ENCODE data around the gene NCKAP5L.
A peak's percentile ranks its signal among the peaks of the same experiment; 100 is the strongest.
"Not testable (repeated sequence)": the region's sequence is repeated elsewhere in the genome, so short reads cannot be mapped to it uniquely, and the experiment has no call there.

Gene NCKAP5L

GRCh38 chr12:49863946-49864797, 36.0 kb upstream of the NCKAP5L start:
- DNase-seq: no peak

DNA sequence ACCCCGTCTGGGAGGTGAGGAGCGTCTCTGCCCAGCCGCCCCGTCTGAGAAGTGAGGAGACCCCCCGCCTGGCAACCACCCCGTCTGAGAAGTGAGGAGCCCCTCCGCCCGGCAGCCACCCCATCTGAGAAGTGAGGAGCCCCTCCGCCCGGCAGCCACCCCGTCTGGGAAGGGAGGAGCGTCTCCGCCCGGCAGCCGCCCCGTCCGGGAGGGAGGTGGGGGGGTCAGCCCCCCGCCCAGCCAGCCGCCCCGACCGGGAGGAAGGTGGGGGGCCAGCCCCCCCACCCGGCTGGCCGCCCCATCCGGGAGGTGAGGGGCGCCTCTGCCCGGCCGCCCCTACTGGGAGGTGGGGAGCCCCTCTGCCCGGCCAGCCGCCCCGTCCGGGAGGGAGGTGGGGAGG, 32.7 kb upstream of the NCKAP5L start:
- not testable (repeated sequence) for DNase-seq

GRCh38 chr12:49855890-49856289, 27.7 kb upstream of the NCKAP5L start:
- not testable (repeated sequence) for DNase-seq

GRCh38 chr12:49854976-49855375, 26.8 kb upstream of the NCKAP5L start:
- no peak for DNase-seq

DNA sequence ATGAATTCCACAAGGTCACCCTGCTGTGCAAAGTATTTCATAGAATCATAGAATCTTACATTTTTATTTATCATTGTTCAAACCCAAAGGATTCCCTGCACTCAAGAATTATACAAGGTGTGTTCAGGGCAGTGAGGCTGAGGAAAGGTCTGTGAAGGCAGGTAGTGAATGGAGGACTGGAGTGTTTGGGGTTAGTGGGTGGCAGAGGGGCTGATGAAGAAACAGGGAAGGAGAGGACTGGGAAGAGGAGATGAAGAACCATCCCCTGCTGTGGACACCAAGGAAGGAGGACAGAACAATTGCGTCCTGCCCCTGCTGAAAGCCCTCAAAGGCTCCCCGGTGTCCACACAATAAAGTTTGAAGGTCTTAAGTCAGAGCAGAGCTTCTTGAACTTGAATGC, 25.5 kb upstream of the NCKAP5L start:
- no peak for DNase-seq

- no peak for DNase-seq
These were observed 18.9 kb upstream of the NCKAP5L start for GRCh38 chr12:49847161-49847560.

DNA sequence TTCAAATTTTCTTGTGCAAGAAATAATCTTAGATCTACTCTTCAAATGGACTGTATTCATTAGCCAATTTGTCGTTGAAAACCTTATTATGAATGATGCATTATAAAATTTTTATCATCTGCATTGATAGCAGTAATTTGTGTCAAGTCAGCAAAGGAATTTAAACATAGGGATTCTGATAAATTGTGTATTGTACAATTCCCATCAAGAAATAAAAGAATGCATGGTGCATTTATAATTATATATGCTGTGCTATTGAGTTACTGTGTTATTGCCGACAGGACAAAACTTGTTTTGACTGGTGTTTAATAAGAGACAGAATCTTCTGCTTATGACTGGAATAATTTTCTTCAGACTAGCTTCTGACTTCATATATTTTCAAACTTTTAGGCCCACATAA, 17.8 kb upstream of the NCKAP5L start:
- DNase-seq: no peak

DNA sequence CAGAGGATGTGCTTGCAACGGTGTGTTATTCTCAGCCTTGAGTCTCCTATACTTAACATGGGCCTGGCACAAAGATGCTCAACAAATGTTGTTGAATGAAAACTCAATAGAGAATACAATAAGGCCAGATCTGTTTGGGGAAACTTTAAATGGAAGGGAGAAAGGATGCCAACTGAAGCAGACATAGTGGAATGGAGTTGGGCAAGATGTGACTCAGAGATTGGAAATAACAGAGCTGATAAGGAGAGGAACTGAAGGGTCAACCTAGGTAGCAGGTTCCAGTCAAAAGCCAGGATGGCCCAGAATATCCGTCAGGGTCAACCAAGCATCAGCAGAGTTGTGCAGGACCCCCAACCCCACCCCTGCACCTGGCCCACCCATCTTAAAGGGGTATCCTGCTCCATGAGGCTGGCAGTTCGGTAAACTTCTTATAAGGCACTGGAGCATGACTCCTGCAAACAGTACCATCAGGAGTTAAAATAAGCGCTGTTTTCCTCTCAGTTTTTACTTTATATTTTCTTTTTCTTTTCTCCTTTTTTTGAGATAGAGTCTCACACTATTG, 15.7 kb upstream of the NCKAP5L start:
- DNase-seq: no peak

- no peak for DNase-seq
These were observed 15.2 kb upstream of the NCKAP5L start for GRCh38 chr12:49843411-49843810.

GRCh38 chr12:49842519-49843352, 14.5 kb upstream of the NCKAP5L start, which contains the start of gene BCDIN3D:
TSS of gene BCDIN3D (minus strand) at chr12:49843106. CDS start at chr12:49843087, 19 bp downstream.
- DNase-seq: peak; percentile 94

- DNase-seq: peak; percentile 40
These were observed 10.9 kb upstream of the NCKAP5L start for GRCh38 chr12:49838973-49839633.

- DNase-seq: no peak
These were observed 4.7 kb upstream of the NCKAP5L start for GRCh38 chr12:49832836-49833421.

GRCh38 chr12:49831717-49832116, 3.5 kb upstream of the NCKAP5L start:
- DNase-seq: no peak

- peak; percentile 86 for DNase-seq
These were observed 663 bp downstream of the NCKAP5L start for GRCh38 chr12:49827401-49828099.

GRCh38 chr12:49827051-49827400, 1.2 kb downstream of the NCKAP5L start:
- no peak for DNase-seq

DNA sequence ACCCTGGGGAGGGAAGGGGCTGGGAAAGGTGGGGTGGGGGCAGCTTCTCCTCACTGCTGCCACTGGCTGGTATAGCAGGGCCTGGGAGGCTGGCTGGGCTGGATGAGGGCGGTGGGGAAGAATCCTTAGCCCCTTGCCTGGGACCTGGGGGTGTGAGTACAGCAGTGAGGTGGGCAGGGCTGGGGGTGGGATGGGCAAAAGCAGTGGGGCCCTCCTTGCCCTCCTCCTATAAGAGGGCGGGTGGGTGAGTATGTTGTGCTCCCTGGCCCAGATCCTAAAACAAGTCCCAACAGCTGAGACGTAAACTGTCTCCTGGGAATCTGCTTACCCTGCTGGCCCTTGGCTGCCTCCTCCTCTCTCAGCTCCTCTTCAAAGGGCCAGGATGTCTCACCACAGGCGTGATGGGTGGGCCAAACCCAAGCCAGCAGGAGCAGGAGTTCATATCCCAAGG, 2.2 kb downstream of the NCKAP5L start:
- DNase-seq: no peak

DNA sequence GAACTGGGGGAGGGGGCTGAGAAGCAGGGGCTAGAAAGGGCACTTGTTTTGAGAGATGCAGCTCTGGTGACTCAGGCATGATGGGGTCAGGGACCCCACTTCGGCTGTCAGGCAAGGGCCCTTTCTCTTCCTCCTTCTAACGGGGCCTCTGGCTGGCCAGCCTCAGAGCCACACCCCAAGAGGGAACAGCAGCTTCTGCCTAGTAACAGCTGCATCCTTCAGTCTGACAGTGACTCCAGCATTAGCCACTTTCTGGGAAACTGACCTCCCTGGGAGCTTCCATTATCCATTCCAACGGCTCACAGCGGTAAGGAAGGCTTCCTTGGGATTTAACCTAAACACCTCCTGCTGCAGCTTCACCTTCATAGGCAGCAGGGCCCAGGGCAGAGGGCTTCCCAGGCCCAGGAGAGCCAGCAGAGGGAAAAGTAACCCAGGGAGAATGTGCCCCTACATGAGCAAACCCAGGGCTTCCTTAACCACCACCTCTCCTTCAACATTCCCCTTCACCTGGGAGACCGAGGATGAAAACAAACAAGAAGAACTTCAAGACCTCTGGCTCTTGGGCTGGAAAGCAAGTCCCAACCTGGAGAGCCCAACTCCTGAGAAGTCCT, 2.7 kb downstream of the NCKAP5L start:
- DNase-seq: no peak

- DNase-seq: no peak
These were observed 3.3 kb downstream of the NCKAP5L start for GRCh38 chr12:49824895-49825294.

DNA sequence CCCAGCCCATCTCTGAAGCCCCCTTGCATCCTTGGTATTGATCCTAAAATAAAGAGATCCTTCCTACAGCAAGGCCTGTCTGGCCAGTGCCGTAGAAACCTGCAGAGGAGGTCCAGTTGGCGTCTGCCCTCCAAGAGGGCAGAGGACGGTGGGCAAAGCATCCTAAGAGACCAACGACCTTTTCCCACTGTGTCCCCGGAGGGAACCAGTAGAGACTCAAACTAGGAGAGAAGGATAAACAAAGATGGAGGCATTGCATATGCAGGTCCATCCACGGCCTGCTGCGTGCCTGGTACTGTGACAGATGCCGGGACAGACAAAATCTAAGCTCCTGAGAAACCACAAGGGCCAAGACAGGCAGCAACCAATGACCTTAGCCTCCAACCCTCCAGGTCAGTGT, 3.8 kb downstream of the NCKAP5L start:
- DNase-seq: no peak

DNA sequence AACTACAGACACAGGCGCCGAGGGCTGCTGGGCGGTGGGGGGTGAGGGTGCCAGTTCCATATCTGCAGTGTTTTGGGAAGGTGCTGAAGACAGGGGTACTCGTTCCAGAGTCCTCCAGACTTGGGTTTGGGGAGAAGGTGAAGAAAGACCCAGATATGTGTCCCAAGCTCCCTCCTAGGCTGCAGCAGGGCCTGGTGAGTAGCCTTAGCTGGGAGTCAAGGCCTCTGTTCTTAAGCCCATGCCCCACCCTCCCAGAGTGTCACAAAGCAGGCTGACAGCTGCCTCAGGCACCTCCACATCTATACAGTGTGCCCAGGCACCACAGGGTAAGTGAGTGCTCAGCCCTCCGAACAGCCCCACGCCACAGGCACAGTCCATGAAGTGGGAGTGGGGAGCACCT, 4.3 kb downstream of the NCKAP5L start:
- DNase-seq: no peak

- DNase-seq: no peak
These were observed 4.9 kb downstream of the NCKAP5L start for GRCh38 chr12:49823350-49823749.

Data from left hindlimb (tissue), 1 donor.